IPS-18c (cell line): ENCODE results near the gene KRAS.

ENCODE experiments used
- H3K4me3 ChIP-seq: 2 replicates; pipeline ENCODE4 v1.7.0; 2013; ENCODE audit warnings: low read depth, mild to moderate bottlenecking, low read length, moderate library complexity; ENCODE audit not compliant: insufficient read depth
- H3K9me3 ChIP-seq: one replicate; pipeline ENCODE4 v1.6.1; 2013; ENCODE audit warnings: mild to moderate bottlenecking, low read length, moderate library complexity; ENCODE audit not compliant: control insufficient read depth, insufficient read depth

KRAS gene

GRCh38 chr12:25262389-25263074, 11.8 kb upstream of the KRAS start:
- H3K9me3 ChIP-seq: no peaks in the 10 kb centered on the region
- H3K4me3 ChIP-seq: no peak overlapping the region

GRCh38 chr12:25257590-25258324, 7.0 kb upstream of the KRAS start:
- H3K9me3 ChIP-seq: no peaks in the 10 kb centered on the region
- no peak overlapping the region for H3K4me3 ChIP-seq

GRCh38 chr12:25256826-25257225, 6.1 kb upstream of the KRAS start:
- Histone ChIP-seq H3K9me3 (no peaks in the 10 kb centered on the region), H3K4me3 (no peak overlapping the region)

GRCh38 chr12:25256005-25256404, 5.3 kb upstream of the KRAS start:
- Histone ChIP-seq H3K4me3 (no peak overlapping the region), H3K9me3 (no peaks in the 10 kb centered on the region)

- Histone ChIP-seq H3K9me3 (no peaks in the 10 kb centered on the region), H3K4me3 (no peak overlapping the region)
These were observed 3.6 kb upstream of the KRAS start for GRCh38 chr12:25254271-25254880.

GRCh38 chr12:25253371-25254068, 2.8 kb upstream of the KRAS start:
- H3K4me3 ChIP-seq: no peak overlapping the region

GRCh38 chr12:25252946-25253345, 2.2 kb upstream of the KRAS start:
- no peak overlapping the region for H3K4me3 ChIP-seq
- no peaks in the 10 kb centered on the region for H3K9me3 ChIP-seq

More at GRCh38 chr12:25253371-25254068, 2.8 kb upstream of the KRAS start:
- no peaks in the 10 kb centered on the region for H3K9me3 ChIP-seq

GRCh38 chr12:25251769-25252168, 1.0 kb upstream of the KRAS start:
- Histone ChIP-seq H3K9me3 (no peaks in the 10 kb centered on the region), H3K4me3 (peak overlapping the region; percentile 82)

GRCh38 chr12:25249931-25250738, 594 bp downstream of the KRAS start:
- peak overlapping the region; percentile 55 for H3K4me3 ChIP-seq
- no peaks in the 10 kb centered on the region for H3K9me3 ChIP-seq

GRCh38 chr12:25248732-25249131, 2.0 kb downstream of the KRAS start:
- H3K4me3 ChIP-seq: no peak overlapping the region
- no peaks in the 10 kb centered on the region for H3K9me3 ChIP-seq

GRCh38 chr12:25248137-25248536, 2.6 kb downstream of the KRAS start:
- Histone ChIP-seq H3K4me3 (no peak overlapping the region), H3K9me3 (no peaks in the 10 kb centered on the region)

GRCh38 chr12:25245491-25245890, 5.2 kb downstream of the KRAS start:
- Histone ChIP-seq H3K4me3 (no peak overlapping the region), H3K9me3 (no peaks in the 10 kb centered on the region)

- H3K9me3 ChIP-seq: no peaks in the 10 kb centered on the region
These were observed 7.1 kb downstream of the KRAS start for GRCh38 chr12:25243680-25243990.

GRCh38 chr12:25242981-25243679, 7.6 kb downstream of the KRAS start:
- Histone ChIP-seq H3K4me3 (no peak overlapping the region), H3K9me3 (no peaks in the 10 kb centered on the region)

More at GRCh38 chr12:25243680-25243990, 7.1 kb downstream of the KRAS start:
- no peak overlapping the region for H3K4me3 ChIP-seq

GRCh38 chr12:25241167-25242020, 9.3 kb downstream of the KRAS start:
- H3K4me3 ChIP-seq: no peak overlapping the region

GRCh38 chr12:25236626-25237025, 14.1 kb downstream of the KRAS start:
- Histone ChIP-seq H3K4me3 (no peak overlapping the region), H3K9me3 (no peaks in the 10 kb centered on the region)

More at GRCh38 chr12:25241167-25242020, 9.3 kb downstream of the KRAS start:
- H3K9me3 ChIP-seq: no peaks in the 10 kb centered on the region
